HG03097 (cell line): ENCODE data around the gene TNIP3.
"Not testable (repeated sequence)": the region's sequence is repeated elsewhere in the genome, so short reads cannot be mapped to it uniquely, and the experiment has no call there.

Experiments
- ATAC-seq: cut with Tn5 transposase; IDR thresholded peaks from one replicate; pipeline ENCODE4 v1.9.1; 2021; ENCODE audit not compliant: unreplicated experiment, low FRiP score

TNIP3 gene

GRCh38 chr4:121164291-121164690 is at the start of gene TNIP3:
TSS of gene TNIP3 (minus strand) at chr4:121164321. CDS start at chr4:121164125, 196 bp downstream.
- no peak for ATAC-seq

GRCh38 chr4:121212806-121213205 is 48.7 kb upstream of the TNIP3 start:
- no peak for ATAC-seq

DNA sequence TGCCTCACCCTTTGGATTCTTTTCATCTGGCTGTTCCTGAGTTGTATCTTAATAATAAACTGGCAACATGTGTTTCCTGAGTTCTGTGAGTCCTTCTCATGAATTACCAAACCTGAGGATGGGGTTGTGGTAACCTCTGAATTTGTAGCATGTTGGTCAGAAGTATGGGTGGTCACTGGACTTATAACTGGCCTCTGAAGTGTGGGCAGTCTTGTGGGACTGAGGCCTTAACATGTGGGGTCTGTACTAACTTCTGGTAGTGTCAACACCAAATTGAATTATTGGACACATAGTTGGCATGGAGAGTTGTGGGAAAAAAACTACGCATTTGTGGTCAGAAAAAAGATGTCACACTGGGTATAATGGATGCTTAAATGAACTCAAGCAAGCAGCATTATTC is 45.0 kb upstream of the TNIP3 start:
- no peak for ATAC-seq

DNA sequence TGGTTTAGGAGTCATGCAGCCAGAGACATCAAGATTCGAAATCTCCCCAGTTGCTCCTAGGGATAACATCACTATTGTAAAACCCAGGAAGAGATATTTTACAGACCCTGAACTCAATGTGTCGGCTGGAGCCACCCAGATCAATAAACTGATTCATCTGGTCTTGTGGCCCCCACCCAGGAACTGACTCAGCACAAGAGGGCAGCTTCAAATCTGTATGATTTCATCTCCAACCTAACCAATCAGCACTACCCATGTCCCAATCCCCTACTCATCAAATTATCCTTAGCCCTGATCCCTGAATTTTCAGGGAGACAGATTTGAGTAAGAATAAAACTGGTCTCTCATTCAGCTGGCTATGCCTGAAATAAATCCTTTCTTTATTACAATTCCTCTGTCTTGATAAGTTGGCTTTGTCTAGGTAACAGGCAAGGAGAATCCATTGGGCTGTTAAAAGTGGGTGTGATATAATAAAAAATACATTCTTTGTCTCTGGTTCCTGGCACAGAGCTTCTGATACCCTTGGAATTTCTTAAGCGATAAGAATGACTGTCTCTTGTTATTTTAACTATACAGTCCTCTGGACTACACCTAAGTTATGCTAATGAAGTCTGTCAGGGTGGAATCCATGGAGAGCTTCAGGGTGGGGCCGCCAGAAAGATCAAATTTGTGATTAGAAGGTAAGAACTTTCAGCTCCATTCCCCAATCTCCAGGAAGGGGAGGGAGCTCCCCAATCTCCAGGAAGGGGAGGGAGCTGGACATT is 44.3 kb upstream of the TNIP3 start:
- no peak for ATAC-seq

DNA sequence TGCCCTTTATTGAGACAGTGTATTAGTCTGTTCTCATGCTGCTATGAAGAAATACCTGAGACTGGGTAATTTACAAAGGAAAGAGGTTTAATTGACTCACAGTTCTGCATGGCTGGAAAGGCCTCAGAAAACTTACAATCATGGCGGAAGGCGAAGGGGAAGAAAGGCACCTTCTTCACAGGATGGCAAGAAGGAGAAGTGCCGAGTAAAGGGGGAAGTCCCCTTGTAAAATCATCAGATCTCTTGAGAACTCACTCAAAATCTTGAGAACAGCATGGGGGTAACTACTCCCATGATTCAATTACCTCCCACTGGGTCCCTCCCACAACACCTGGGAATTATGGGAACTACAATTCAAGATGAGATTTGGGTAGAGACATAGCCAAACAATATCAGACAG is 41.7 kb upstream of the TNIP3 start:
- ATAC-seq, result not testable (repeated sequence)

DNA sequence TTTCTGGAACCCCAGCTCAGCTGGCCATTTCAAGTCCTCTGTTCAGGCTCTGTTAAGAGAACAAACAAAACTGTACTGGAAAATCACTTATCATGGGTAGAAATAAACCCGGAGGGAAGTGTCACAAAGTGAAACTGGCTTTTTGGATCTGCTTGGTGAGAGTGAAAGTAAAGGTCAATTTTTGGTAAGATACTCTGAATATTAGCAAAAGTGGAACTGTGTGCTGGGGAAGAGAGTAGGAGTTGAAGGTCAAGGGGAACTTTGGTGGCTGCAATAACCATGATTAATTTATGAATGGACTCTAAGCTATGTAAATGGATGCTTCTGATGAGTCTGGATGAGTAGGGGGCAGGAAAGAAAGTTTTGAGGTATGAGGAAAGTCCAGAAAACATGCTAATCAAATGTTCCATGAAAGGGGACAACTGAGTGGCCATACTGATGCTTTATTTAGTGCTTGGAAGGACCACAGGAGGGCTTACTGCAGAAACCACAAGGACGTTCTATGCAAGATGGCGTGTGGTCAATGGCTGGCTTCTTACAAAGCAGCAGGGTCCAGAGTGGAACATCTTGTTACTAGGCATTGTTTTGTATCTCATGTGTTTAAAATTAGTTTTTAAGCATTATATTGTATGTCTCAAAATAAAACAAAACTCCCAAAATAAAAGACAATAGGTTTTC is 36.8 kb upstream of the TNIP3 start:
- ATAC-seq, result peak; percentile 69

- ATAC-seq, result peak; percentile 93
Observed at GRCh38 chr4:121199742-121200561, 35.8 kb upstream of the TNIP3 start.

DNA sequence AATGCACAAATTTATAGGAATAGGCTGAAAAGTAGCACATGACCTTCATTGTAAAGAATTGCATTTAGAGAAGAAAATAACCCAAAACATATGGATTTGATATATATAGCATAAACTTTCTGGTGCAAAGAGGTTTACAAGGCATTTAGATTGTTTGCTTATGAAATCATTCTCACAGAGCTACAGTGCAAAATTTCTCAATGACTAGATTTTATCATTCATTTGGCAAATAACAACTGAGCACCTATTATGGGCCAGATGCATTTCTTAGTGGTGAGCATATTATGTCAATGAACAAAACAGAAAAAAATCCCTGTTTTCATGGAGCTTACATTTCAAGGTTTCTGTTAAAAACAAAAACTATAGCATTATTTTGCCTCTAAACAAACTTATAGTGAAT is 34.1 kb upstream of the TNIP3 start:
- ATAC-seq, result no peak

DNA sequence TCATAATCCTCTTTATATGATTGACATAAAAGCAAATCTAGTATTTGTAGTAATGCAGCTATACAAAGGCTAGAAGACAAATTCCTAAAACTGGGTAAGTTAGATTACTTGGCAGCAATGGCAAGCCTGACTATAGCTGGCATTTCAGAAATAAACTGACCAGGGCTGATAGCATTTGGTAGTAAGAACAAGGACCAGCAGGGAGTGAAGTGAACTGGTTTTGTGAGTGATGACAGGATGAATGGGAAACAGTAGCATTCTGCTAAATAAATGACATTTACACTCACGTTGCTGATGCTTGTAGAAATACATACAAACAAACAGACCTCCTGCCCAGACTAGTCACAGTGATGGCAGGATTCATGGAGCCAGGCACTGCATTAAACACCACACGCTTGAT is 31.5 kb upstream of the TNIP3 start:
- no peak for ATAC-seq

GRCh38 chr4:121192480-121192879 is 28.4 kb upstream of the TNIP3 start:
- ATAC-seq, result no peak

GRCh38 chr4:121192013-121192412 is 27.9 kb upstream of the TNIP3 start:
- no peak for ATAC-seq

- no peak for ATAC-seq
Observed at GRCh38 chr4:121191361-121191760, 27.2 kb upstream of the TNIP3 start.

GRCh38 chr4:121190389-121190788 is 26.3 kb upstream of the TNIP3 start:
- no peak for ATAC-seq

GRCh38 chr4:121189326-121190215 is 25.4 kb upstream of the TNIP3 start:
- ATAC-seq, result peak; percentile 93

DNA sequence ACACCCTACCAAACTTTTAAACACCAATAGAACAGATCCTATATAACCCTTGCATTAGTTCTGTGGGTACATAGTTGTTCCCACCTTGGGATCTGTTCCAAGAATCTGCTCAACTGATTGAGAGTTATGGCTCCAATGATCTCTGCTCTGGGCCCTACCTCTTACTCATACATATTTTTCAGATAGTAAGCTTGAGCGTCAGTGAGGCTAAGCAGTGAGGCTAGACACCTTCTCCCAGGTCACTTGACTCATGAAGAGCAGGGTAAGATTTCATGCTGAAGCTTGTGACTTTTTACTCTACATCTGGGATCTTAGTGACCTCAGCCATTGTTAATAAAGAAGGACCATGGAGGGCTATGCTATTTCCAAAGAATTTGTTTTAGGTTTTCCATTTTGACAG is 23.1 kb upstream of the TNIP3 start:
- no peak for ATAC-seq

DNA sequence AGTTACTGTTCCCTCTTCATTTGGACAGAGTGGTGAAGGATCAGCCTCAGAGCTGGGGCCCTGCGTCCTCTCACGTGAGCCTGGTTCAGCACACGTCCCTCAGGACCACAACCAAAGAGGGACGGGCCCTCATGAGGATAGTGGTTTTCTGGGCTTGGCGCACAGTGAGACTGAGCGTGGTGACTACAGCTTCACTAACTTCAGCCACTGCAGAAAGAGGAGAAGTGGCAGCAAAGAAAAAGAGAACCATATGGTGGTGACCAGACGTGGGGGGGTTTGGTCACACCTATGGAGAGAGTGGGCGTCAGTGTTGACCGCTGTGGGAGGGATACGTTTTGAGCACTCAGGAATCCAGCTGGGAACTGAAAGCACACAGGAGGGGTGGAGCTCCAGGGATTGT is 21.8 kb upstream of the TNIP3 start:
- no peak for ATAC-seq

DNA sequence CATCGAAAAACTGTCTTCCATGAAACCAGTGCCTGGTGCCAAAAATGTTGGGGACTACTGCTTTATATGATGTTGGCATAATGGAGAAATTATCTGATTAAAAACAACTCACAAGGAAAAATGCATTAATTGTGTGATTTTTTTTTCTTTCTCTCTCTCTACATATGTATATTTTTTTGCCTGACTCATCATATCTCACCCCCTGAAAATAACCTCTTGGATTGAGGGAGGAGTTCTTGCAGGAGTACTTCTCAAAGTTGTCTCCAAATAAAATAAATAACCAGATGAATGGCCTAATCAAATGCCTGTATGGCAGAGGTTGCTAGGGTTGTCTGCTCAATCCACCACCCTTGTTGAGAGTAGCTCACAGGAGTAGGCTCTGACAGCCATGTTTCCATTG is 19.9 kb upstream of the TNIP3 start:
- ATAC-seq, result no peak

DNA sequence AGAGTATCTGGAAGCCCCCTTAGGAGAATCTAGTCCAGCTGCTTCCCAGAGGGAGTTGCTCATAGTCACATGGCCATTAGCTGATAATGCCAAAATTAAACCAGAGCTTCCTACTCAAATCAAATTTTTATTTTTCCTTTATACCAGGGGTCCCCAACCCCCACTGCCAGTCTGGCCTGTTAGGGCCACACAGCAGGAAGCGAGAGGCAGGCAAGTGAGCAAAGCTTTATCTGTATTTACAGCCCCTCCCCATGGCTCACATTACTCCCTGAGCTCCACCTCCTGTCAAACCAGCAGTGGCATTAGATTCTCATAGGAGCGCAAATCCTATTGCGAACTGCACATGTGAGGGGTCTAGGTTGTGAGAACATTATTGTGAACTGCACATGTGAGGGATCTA is 19.2 kb upstream of the TNIP3 start:
- ATAC-seq, result no peak

DNA sequence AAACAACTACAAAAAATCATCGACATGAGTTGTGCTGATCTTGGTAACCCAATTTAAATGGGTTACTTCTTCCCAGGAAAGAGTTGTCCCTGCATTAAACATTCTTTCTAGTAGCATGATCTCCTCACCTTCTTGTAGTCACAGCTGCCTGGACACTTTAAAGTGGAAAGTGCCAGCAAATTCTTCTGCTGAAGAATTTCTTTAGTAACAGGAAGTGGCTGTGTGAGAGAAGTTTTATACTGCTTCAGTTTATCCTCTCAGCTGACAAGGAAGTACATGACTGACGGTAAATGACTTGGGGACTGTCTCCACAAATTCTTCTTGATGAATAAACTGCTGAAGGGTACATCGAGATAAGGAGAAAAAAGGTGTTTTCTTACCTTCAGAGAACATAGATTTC is 18.2 kb upstream of the TNIP3 start:
- ATAC-seq, result no peak

- no peak for ATAC-seq
Observed at GRCh38 chr4:121181493-121181892, 17.4 kb upstream of the TNIP3 start.
